HG02970 (cell line): ENCODE results near the gene FDPS.

ENCODE experiments used
- ATAC-seq: cut with Tn5 transposase; IDR thresholded peaks from one replicate; pipeline ENCODE4 v1.9.1; 2021; ENCODE audit warnings: mild to moderate bottlenecking, moderate library complexity, moderate number of reproducible peaks; ENCODE audit not compliant: unreplicated experiment, low FRiP score

The FDPS gene

DNA sequence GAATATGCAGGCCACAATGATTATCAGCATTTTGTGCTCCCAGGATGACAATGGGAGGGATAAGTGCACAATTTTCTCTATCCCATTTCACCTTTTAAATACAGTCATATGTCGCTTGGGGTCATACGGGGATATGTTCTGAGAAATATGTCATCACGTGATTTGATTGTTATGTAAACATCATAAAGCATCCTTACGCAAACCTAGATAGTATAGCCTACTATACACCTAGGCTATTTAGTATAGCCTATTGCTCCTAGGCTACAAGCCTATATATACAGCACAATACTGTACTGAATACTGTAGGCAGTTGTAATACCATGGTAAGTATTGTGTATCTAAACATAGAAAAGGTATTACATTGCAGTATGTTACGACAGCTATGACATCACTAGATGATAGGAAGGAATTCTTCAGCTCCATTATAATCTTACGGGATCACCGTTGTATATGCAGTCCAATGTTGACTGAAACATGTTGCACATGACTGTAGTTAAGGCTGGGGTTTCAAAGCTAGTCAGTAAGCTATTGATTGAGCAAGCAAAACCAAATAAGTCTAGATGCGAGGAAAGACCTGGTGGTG lies 30.9 kb downstream of the FDPS start:
- ATAC-seq = no peak

GRCh38 chr1:155342842-155343241 lies 34.2 kb downstream of the FDPS start:
- no peak for ATAC-seq

DNA sequence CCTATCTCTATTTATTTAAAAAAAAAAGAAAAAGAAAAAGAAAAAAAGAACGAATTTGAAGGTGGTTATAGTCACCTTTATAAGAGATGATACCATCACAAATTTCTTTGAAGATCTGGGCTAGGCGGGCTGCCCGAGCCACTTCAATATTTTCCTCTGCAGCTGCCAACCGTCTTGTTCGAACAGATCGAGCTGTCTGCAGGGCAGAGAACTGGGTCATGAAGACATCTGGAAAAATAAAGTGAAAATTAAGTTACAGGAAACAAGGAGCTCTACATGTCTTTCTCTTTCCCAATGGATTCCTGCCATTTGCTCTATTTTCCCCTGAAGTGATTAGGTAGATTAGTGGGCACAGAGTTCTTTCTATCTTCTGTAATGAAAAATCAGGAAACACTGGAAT lies 44.0 kb downstream of the FDPS start:
- ATAC-seq = no peak

GRCh38 chr1:155360051-155360450 lies 51.4 kb downstream of the FDPS start:
- no peak for ATAC-seq
